ENCODE measurements around the gene AKR1D1. TPM values are rescaled to one million over a fixed set of nuclear protein-coding genes. Genes with fewer than 3 reads are reported as not detected.
"Not testable (repeated sequence)": the region's sequence is repeated elsewhere in the genome, so short reads cannot be mapped to it uniquely, and the experiment has no call there.

The AKR1D1 gene
- total and polyA plus RNA-seq, 10 of the 15 experiments (the other 5 are each of a cell fraction or from before 2014, with no cell fraction given) = 0.09 to 0.34 TPM; not detected in 8

DNA sequence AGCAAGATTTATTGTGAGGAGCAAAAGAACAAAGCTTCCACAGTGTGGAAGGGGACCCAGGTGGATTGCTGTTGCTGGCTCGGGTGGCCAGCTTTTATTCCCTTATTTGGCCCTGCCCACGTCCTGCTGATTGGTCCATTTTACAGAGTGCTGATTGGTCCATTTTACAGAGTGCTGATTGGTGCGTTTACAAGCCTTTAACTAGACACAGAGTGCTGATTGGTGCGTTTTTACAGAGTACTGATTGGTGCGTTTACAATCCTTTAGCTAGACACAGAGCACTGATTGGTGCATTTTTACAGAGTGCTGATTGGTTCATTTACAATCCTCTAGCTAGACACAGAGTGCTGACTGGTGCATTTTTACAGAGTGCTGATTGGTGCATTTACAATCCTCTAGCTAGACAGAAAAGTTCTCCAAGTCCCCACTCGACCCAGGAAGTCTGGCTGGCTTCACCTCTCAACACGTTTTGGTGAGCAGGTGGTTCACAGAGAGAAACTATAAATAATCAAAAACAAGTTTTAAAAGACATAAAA lies 24.5 kb upstream of the AKR1D1 start:
- H4K20me1 ChIP-seq (ENCODE audit: control insufficient read depth, insufficient read depth); CTCF ChIA-PET; H3K36me3 ChIP-seq (ENCODE audit: control insufficient read depth in 2 of 2, insufficient read depth in 2 of 2, low read length in 1 of 2); H3K4me2 ChIP-seq (ENCODE audit: control insufficient read depth, insufficient read depth); in situ Hi-C loops (cut with MboI); intact Hi-C loops (cut with micrococcal nuclease; ENCODE audit: unreplicated experiment); H3K4me3 ChIP-seq; DNase-seq (ENCODE audit: low read depth, low spot score); FAIRE-seq; H2AFZ ChIP-seq (ENCODE audit: control insufficient read depth, low read depth, low read length); H3K4me1 ChIP-seq (ENCODE audit: control insufficient read depth, insufficient read depth, low read length); H3K9me3 ChIP-seq (replicated peaks; ENCODE audit: control insufficient read depth, insufficient read depth, low read length); H3K27me3 ChIP-seq (replicated peaks in 1 of 2; ENCODE audit: control insufficient read depth in 2 of 2, insufficient read depth in 2 of 2, low read length in 1 of 2); H3K27ac ChIP-seq (ENCODE audit: control insufficient read depth, insufficient read depth); H3K9ac ChIP-seq (ENCODE audit: control insufficient read depth, insufficient read depth, low read length); H3K79me2 ChIP-seq (ENCODE audit: control insufficient read depth, insufficient read depth, low read length); ATAC-seq; BruUV-seq (replicated peaks); POLR2A ChIA-PET: not testable (repeated sequence)
- WGBS (ENCODE audit: insufficient coverage, insufficient replicate concordance, low lambda C conversion rate, missing lambda C conversion rate) = 25% methylated on average over 7 of the region's 7 CpGs
- ChIA-PET SMC1A (ENCODE audit: uncharacterized antibody, unreplicated experiment) (interaction anchor here (1.4 kb wide), 1 partner anchor 24 kb away, joined by 3 read pairs; no protein-coding TSS in a partner anchor), RAD21 (ENCODE audit: unreplicated experiment) (interaction anchor here (0.9 kb wide), 1 partner anchor 23 kb away, joined by 3 read pairs; no protein-coding TSS in a partner anchor)
- TF ChIP-seq NFYB (IDR thresholded peaks at IDR 0.05; ENCODE audit: insufficient read depth, low read depth, low read length) = peak; percentile 55; the same call in 1 of the 2 replicates

DNA sequence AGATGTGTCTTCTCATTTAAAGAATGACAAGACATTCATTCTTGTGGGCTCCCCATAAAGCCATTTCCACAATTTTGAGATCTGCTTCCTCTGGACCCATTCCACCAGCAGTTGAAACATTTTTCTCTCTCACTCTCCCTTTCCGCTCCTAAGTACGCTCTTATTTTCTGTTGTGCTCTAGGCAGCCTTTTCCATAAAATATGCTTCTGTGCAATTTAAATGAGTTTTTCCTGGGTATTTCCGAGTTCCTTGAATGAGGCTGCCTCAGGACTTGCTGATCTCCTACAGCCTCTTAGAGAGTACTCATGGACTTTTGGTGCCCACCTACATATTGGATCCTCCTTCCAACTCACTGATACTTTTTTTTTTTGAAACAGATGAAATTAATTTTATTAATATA lies 23.6 kb upstream of the AKR1D1 start:
- no peaks in the 10 kb centered on the region for H3K36me3 ChIP-seq (ENCODE audit: control insufficient read depth in 2 of 2, insufficient read depth in 2 of 2, low read length in 1 of 2)
- intact Hi-C loops (cut with micrococcal nuclease; ENCODE audit: unreplicated experiment) = no loop called here
- POLR2A ChIA-PET = no interaction called here
- no TSS peak for BruUV-seq (replicated peaks)
- H3K4me3 ChIP-seq = no peak overlapping the region
- TF ChIP-seq RBBP5 (conservative IDR thresholded peaks at IDR 0.05) (no peak), MEF2B (IDR thresholded peaks at IDR 0.05; ENCODE audit: partially characterized antibody, poor library complexity, severe bottlenecking) (no peak), CHD1 (IDR thresholded peaks at IDR 0.05; ENCODE audit: low read depth, low read length) (no peak), RB1 (IDR thresholded peaks at IDR 0.05; ENCODE audit: borderline replicate concordance) (no peak), CBX5 (IDR thresholded peaks at IDR 0.05; ENCODE audit: low read depth) (no peak), BCL11A (IDR thresholded peaks at IDR 0.05; ENCODE audit: low read depth, low read length) (no peak), GATAD2B (conservative IDR thresholded peaks at IDR 0.05; ENCODE audit: low read depth) (no peak), SREBF2 (IDR thresholded peaks at IDR 0.05; ENCODE audit: low read length) (no peak), GABPA (IDR thresholded peaks at IDR 0.05; ENCODE audit: low read depth) (no peak), SMAD1 (IDR thresholded peaks at IDR 0.05; ENCODE audit: low read depth, partially characterized antibody) (no peak), NR2F1 (conservative IDR thresholded peaks at IDR 0.05) (no peak), SMC3 (IDR thresholded peaks at IDR 0.05; ENCODE audit: borderline replicate concordance, low read length) (no peak)
- H3K79me2 ChIP-seq (ENCODE audit: control insufficient read depth, insufficient read depth, low read length) = no peaks in the 10 kb centered on the region
- FAIRE-seq (no peak), DNase-seq (ENCODE audit: low read depth, low spot score) (no peak), ATAC-seq (no peak)
- RAD21 ChIA-PET (ENCODE audit: unreplicated experiment) = interaction anchor here (0.9 kb wide), 1 partner anchor 24 kb away, joined by 3 read pairs; no protein-coding TSS in a partner anchor
- H3K27me3 ChIP-seq (replicated peaks in 1 of 2; ENCODE audit: control insufficient read depth in 2 of 2, insufficient read depth in 2 of 2, low read length in 1 of 2) = no peaks in the 10 kb centered on the region
- in situ Hi-C loops (cut with MboI) = no loop called here
- H4K20me1 ChIP-seq (ENCODE audit: control insufficient read depth, insufficient read depth) = no peaks in the 10 kb centered on the region
- H3K4me1 ChIP-seq (ENCODE audit: control insufficient read depth, insufficient read depth, low read length) = no peaks in the 10 kb centered on the region
- H3K4me2 ChIP-seq (ENCODE audit: control insufficient read depth, insufficient read depth) = no peak overlapping the region
- no peak overlapping the region for H3K27ac ChIP-seq (ENCODE audit: control insufficient read depth, insufficient read depth)
- H3K9ac ChIP-seq (ENCODE audit: control insufficient read depth, insufficient read depth, low read length) = no peak overlapping the region
- CTCF ChIA-PET = no interaction called here
- no peak overlapping the region for H2AFZ ChIP-seq (ENCODE audit: control insufficient read depth, low read depth, low read length)
- SMC1A ChIA-PET (ENCODE audit: uncharacterized antibody, unreplicated experiment) = no interaction called here
- WGBS (ENCODE audit: insufficient coverage, insufficient replicate concordance, low lambda C conversion rate, missing lambda C conversion rate) = 23% methylated on average over 3 of the region's 3 CpGs
- no peaks in the 10 kb centered on the region for H3K9me3 ChIP-seq (replicated peaks; ENCODE audit: control insufficient read depth, insufficient read depth, low read length)

DNA sequence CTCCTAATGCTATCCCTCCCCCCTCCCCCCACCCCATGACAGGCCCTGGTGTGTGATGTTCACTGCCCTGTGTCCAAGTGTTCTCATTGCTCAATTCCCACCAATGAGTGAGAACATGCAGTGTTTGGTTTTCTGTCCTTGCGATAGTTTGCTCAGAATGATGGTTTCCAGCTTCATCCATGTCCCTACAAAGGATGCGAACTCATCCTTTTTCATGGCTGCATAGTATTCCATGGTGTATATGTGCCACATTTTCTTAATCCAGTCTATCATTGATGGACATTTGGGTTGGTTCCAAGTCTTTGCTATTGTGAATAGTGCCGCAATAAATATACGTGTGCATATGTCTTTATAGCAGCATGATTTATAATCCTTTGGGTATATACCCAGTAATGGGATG lies 20.6 kb upstream of the AKR1D1 start:
- intact Hi-C loops (cut with micrococcal nuclease; ENCODE audit: unreplicated experiment); H2AFZ ChIP-seq (ENCODE audit: control insufficient read depth, low read depth, low read length); DNase-seq (ENCODE audit: low read depth, low spot score); H3K27ac ChIP-seq (ENCODE audit: control insufficient read depth, insufficient read depth); H3K36me3 ChIP-seq (ENCODE audit: control insufficient read depth in 2 of 2, insufficient read depth in 2 of 2, low read length in 1 of 2); RAD21 ChIA-PET (ENCODE audit: unreplicated experiment); ATAC-seq; H3K9ac ChIP-seq (ENCODE audit: control insufficient read depth, insufficient read depth, low read length); H3K9me3 ChIP-seq (replicated peaks; ENCODE audit: control insufficient read depth, insufficient read depth, low read length); H3K4me3 ChIP-seq; SMC1A ChIA-PET (ENCODE audit: uncharacterized antibody, unreplicated experiment); H3K4me1 ChIP-seq (ENCODE audit: control insufficient read depth, insufficient read depth, low read length); POLR2A ChIA-PET; BruUV-seq (replicated peaks); in situ Hi-C loops (cut with MboI); H3K27me3 ChIP-seq (replicated peaks in 1 of 2; ENCODE audit: control insufficient read depth in 2 of 2, insufficient read depth in 2 of 2, low read length in 1 of 2); CTCF ChIA-PET; FAIRE-seq; H3K79me2 ChIP-seq (ENCODE audit: control insufficient read depth, insufficient read depth, low read length); H4K20me1 ChIP-seq (ENCODE audit: control insufficient read depth, insufficient read depth); H3K4me2 ChIP-seq (ENCODE audit: control insufficient read depth, insufficient read depth): not testable (repeated sequence)
- 72% methylated on average over 2 of the region's 4 CpGs for WGBS (ENCODE audit: insufficient coverage, insufficient replicate concordance, low lambda C conversion rate, missing lambda C conversion rate)

All from GM12878 (cell line).